ENCODE data around the gene RAPGEF2.

Gene RAPGEF2

DNA sequence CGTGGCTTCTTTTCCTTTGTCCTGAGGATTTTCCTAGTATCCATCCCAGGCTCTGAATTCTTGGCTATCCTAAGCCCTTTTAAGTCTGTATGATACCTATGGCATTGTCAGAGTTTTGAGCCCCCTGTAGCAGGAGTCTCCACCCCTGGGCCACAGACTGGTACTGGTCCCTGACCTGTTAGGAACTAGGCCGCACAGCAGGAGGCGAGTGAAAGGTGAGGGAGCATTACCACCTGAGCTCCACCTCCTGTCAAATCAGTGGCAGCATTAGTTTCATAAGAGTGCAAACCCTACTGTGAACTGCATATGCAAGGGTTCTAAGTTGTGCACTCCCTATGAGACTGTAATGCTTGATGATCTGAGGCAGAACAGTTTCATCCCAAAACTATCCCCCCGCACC lies 216.1 kb downstream of the RAPGEF2 start:
- DNase-seq (ENCODE audit: low spot score): no peak

DNA sequence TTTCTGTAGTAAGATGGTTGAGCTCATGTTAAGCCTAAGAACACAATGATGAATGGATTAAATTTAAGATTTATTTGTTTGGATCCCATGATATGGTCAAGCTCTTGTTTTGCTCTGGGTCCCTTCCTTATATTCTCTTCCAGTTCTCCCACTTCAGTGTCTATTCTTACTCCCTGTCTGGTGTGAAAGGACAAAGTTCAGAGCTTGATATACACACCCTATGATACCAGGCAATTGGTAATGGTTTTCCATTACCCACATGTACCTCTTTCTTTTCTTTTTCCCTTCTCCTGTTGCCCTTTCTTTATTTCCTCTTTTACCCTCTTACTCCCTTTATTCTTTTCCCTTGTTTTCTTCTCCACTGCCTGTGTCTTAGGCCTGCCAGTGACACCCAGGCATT lies 223.6 kb downstream of the RAPGEF2 start:
- no peak for DNase-seq (ENCODE audit: low spot score)

DNA sequence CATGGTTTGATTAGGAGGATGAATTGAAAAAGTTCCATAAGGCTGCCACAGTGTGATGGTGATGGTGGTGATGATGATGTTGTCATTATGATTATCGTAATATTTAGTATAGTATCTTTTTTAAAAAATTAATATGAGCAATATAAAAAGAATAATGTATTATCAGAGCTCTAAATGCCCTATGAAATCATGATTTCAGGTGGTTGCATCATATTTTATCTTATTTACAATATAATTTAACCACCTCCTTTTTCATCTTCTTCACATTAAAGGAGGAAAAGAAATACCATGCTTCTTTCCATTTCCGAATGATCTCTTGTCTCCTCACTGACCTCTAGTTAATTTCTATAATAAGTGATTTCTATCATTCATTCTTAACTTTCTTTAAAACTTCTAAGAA lies 225.9 kb downstream of the RAPGEF2 start:
- no peak for DNase-seq (ENCODE audit: low spot score)

DNA sequence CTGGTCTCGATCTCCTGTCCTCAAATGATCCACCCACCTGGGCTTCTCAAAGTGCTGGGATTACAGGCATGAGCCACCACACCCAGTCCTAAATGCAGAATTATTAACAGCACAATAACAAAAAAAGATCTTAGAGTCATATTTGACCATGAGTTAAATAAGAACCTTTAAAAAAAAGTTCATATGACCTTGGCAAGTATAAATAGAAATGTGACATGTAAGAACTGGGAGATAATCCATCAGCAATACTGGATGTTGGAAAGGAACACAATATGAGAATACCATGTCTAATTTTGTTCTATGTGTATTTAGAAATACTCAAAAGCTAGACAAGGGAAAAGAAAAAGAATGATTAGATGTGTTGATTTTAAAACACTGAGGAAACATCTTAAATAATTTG lies 231.6 kb downstream of the RAPGEF2 start:
- DNase-seq (ENCODE audit: low spot score): no peak

DNA sequence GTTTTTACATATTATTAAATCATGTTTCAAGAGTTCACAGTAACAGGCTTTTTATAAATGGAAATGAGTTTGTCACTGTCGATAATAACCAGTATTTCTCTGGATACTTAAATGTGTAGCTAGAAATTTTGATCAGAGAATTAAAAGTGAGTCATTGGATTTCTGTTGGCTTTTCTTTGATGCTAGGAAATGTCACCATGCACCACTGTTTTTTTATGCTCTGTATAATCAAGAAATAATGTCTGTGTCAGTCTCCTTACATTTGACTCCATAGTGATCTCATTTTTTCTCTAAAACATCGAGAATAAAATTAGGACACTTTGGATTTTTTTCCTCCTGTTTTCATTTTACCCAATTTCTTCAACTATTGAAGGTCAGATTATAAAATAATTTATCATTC lies 234.2 kb downstream of the RAPGEF2 start:
- no peak for DNase-seq (ENCODE audit: low spot score)

DNA sequence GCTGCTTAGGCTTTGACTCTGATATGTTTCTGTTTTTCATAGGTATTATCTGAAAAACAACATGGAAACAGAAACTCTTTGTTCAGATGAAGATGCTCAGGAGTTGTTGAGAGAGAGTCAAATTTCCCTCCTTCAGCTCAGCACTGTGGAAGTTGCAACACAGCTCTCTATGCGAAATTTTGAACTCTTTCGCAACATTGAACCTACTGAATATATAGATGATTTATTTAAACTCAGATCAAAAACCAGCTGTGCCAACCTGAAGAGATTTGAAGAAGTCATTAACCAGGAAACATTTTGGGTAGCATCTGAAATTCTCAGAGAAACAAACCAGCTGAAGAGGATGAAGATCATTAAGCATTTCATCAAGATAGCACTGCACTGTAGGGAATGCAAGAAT lies 238.6 kb downstream of the RAPGEF2 start:
- DNase-seq (ENCODE audit: low spot score): no peak

DNA sequence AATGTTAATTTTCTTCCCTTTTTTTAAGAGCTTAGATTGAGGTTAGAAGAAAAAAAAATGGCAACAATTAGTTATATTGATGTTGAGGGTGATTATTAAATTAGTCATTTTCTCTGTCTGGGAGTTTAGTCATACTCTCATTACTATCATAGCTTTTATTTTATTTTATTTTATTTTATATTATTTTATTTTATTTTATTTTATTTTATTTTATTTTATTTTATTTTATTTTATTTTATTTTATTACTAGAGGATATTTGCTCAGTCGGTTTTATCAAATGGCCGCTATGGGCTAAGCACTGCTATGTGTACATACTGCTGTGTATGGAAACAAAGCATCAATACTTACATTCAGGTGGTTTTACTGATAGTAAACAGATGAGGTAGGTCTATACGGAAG lies 239.5 kb downstream of the RAPGEF2 start:
- no peak for DNase-seq (ENCODE audit: low spot score)

DNA sequence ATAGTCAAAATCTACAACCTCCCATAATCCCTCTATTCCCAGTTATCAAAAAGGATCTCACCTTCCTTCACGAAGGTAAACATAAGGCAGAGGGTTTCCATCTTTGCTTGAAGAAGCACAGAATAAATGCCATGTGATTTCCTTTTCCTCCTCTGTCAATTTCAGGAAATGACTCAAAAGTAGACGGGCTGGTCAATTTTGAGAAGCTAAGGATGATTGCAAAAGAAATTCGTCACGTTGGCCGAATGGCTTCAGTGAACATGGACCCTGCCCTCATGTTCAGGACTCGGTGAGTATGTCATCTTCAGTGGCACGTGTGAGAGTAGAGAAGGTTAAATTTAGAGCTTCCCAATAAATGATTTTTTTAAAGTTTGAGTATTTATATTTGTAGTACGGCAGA lies 240.2 kb downstream of the RAPGEF2 start:
- DNase-seq (ENCODE audit: low spot score): no peak

DNA sequence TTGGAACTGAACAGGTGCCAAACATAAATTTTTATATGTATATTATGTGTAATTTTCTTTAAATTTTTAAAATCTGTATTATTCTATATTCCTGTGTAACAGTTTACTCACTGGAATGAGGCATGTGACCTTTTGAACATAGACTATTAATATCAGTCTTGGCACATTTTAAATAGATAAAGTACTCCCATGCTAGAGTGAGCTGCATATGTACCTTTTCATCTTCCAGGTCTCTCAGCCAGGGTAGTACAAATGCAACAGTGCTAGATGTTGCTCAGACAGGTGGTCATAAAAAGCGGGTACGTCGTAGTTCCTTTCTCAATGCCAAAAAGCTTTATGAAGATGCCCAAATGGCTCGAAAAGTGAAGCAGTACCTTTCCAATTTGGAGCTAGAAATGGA lies 242.0 kb downstream of the RAPGEF2 start:
- no peak for DNase-seq (ENCODE audit: low spot score)

DNA sequence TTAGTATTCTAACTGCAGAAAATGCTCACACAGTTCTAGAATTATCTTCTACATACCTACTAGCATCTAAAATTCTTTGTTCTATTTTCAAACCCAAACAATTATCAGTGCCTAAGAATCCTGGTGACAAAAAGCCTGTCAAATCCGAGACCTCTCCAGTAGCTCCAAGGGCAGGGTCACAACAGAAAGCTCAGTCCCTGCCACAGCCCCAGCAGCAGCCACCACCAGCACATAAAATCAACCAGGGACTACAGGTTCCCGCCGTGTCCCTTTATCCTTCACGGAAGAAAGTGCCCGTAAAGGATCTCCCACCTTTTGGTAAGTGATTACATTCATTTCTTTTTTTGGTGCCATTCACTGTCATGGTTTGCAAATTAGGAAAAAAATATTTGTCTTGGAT lies 243.8 kb downstream of the RAPGEF2 start:
- DNase-seq (ENCODE audit: low spot score): no peak

DNA sequence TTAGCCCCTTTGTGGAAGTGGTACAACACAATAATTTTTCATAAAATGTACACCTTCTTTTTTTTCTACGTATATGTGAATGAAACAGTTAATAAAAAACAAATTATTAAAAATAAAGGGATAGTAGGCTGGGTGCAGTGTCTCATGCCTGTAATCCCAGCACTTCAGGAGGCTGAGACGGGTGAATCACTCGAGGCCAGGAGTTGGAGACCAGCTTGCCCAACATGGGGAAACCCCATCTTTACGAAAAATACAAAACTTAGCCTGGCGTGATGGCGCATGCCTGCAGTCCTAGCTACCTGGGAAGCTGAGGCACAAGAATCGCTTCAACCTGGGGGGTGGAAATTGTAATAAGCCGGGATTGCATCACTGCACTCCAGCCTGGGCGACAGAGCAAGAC lies 244.9 kb downstream of the RAPGEF2 start:
- DNase-seq (ENCODE audit: low spot score): no peak

DNA sequence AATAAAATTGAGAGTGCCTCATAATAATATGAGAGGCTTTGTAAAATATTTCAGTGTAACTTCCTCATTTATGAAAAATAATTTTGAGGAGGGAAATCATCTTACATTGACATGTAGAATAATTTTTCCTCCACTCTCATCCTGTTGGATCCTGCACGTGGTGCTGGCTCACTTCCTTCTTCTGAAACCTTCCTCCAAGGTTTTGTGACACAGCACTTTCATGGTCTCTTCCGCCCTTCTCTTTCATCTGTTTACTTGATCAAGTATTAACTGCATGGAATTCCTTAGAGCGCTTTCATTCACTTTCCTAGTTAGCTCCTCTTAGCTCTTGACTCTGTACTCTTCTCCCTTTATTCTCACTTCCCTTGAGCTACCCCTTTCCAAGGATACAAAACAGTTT lies 246.5 kb downstream of the RAPGEF2 start:
- no peak for DNase-seq (ENCODE audit: low spot score)

DNA sequence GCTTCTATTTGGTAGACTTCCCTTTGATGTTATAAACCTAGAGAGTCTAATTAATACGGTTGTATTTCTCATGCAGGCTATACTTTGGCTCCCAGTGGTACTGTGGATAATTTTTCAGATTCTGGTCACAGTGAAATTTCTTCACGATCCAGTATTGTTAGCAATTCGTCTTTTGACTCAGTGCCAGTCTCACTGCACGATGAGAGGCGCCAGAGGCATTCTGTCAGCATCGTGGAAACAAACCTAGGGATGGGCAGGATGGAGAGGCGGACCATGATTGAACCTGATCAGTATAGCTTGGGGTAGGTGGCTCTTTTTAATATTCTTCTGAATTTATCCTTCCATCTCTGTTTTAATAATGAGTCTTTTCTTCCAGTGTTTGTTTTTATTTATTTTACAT lies 249.7 kb downstream of the RAPGEF2 start:
- DNase-seq (ENCODE audit: low spot score): no peak

DNA sequence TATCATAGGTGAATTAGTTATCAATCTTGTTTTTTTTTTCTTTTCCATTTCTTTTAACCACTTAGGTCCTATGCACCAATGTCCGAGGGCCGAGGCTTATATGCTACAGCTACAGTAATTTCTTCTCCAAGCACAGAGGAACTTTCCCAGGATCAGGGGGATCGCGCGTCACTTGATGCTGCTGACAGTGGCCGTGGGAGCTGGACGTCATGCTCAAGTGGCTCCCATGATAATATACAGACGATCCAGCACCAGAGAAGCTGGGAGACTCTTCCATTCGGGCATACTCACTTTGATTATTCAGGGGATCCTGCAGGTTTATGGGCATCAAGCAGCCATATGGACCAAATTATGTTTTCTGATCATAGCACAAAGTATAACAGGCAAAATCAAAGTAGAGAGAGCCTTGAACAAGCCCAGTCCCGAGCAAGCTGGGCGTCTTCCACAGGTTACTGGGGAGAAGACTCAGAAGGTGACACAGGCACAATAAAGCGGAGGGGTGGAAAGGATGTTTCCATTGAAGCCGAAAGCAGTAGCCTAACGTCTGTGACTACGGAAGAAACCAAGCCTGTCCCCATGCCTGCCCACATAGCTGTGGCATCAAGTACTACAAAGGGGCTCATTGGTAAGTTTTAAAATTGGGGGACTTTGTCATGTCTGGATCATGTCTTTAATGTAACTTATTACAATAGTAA lies 250.7 kb downstream of the RAPGEF2 start:
- no peak for DNase-seq (ENCODE audit: low spot score)

DNA sequence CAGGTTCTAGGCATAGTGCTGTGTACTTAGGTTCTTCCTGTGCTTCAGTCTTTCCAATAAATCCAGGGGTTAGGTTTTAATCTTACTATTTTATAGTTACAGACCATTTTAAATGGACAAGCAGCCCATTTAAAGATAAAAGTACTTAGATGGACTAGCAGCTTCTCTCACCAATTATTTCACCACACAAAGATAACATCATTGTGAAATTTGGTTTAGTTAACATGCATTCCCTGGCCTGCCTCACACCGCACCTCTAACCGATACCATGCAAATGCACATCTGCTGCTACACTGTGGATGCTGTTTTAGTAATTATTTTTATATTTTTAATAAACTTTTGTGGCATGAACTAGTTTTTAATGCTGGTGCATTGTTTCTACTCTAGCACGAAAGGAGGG lies 252.6 kb downstream of the RAPGEF2 start:
- DNase-seq (ENCODE audit: low spot score): no peak

DNA sequence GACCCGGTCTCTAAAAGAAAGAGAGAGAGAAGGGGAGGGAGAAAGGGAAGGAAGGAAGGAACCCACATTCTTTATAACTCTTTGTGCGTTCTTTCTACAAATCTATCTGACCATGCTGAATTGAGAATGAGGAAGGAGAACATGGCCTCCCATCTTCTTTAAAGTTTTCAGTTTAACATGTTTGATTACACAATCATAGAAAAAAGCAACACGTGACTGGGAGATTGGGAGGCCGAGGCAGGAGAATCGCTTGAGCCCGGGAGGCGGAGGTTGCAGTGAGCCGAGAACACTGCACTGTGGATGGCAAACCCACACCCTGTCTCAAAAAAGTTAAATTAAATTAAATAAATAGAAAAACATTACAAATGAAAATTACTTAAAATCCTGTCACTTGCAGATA lies 254.5 kb downstream of the RAPGEF2 start:
- DNase-seq (ENCODE audit: low spot score): no peak

DNA sequence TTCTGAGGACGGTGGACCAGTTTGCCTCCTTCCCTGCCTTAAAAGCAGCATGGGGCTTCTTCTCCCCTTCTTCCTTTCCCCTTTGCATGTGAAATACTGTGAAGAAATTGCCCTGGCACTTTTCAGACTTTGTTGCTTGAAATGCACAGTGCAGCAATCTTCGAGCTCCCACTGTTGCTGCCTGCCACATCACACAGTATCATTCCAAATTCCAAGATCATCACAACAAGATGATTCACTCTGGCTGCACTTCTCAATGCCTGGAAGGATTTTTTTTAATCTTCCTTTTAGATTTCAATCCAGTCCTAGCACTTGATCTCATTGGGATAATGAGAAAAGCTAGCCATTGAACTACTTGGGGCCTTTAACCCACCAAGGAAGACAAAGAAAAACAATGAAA lies 255.3 kb downstream of the RAPGEF2 start:
- DNase-seq (ENCODE audit: low spot score): no peak

DNA sequence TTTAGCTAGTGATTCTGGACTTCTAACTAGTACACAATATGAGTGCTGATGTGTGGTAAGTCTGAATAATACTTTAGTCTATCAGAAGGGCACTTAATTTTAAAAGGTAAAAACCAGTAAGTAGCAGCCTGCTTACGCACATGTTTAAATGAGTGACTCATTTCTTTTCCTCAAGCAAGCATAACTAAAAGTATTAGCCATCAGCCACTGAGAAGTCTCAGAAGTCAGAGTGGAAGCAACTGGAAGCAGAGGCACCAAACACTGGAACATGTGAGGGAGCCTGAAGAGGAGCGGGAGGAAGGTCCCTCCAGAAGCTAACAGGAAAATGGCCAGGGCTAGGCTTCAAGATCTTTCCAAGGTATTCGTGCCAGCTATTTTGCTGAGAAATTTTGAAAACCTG lies 257.7 kb downstream of the RAPGEF2 start:
- no peak for DNase-seq (ENCODE audit: low spot score)

DNA sequence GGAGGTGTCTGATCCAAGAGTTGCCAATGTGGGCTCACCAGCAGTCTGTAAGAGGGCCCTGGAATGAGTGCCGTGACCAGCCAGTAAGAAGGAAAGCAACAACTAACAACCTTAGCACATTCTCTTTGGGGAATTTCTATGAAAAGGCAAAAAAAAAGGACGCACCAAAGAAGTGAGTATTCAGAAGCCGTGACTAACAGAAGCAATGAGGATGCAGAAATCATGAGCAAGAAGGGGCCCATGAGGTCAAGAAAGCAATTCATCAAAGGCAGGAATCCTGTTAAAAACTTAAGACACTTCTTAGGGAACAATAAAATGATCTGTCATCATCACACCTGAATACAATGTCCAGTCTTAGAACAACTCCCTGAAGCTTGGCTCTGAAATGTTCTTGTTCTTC lies 260.5 kb downstream of the RAPGEF2 start:
- no peak for DNase-seq (ENCODE audit: low spot score)

DNA sequence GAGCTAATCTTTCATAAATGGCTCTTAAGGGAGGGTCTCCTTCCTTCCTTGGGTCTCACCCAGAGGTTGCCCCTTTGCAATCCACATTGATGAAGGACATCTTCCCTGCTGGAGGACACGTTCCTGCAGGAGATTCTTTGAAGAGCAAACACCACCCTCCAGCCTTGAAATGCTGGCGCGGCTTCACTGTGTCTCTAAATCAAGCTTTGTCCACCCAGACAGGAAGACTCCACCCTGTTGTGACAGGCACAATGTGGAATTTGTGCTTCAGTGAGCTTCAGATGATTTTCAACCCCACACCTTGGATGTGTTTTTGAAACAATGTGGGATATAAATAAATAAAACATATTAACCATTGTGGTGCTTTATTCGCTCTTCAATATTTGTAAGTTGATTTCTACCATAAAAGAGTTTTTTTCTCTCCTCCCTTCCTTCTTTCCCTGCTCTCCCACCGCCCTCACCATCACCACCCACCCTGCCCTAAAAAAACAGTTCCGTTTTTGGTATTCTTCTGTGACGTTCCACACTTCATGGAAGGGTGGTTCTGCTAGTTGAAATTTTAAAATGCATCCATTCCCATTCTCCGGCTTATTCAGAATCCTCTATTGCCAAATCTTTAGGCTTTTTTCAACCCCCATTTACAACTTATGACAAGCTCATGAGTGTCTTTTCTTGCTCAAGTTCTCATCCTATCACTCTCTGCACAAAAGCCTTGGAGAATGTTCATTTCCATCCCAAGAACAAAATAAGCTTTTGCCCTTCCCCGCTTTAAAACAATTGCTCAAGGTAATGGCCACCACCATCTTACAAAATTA lies 264.3 kb downstream of the RAPGEF2 start:
- DNase-seq (ENCODE audit: low spot score): no peak

DNA sequence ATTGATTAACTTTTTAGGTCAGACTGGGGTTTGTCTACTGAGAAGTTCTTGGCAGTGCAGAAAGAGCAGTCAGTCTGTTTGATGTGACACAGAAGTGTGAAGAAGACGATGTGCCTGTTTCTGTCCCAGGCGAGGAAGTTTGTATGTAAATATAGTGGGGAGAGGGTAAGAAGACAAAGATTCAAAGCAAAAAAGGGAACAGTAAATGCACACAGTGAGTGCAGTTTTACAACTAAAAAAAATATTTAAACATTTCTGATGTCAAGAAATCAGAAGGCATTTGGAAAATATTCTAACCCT lies 264.9 kb downstream of the RAPGEF2 start:
- no peak for DNase-seq (ENCODE audit: low spot score)

DNA sequence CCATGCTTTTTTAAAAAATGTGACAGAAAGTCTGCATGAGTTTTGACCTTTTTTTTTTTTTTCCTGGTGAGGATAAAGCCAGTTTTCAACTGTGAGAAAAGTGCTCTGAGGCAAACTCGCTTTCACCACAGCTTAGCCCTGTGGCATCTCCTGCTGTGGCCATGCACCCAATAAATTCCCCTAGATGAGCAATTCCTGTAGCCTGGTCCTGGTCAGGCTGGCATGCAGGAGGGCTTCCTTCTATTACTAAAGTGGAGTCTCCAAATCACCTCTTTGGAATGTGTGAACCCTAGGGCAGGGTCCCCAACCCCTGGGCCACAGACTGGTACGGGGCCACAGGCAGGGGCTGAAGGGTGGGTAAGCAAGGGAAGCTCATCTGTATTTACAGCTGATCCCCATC lies 265.4 kb downstream of the RAPGEF2 start:
- no peak for DNase-seq (ENCODE audit: low spot score)

DNA sequence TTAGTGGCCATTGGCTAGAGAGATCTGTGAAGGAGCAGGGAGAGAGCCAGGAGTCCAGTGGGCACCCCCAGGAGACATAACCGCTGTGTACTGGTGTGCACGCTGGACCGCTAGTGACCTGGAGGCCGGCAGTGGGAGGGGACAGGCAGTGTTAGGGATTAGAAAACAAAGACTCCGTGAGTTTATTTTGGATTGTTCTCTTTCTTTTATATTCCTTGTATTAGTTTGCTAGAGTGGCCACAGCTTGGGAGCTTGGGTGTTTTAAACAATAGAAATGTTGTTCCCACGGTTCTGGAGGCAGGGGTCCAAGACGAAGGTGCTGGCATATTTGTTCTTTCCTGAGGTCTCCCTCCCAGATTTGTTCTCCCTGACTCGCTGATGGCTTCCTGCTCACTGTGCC lies 266.4 kb downstream of the RAPGEF2 start:
- no peak for DNase-seq (ENCODE audit: low spot score)

DNA sequence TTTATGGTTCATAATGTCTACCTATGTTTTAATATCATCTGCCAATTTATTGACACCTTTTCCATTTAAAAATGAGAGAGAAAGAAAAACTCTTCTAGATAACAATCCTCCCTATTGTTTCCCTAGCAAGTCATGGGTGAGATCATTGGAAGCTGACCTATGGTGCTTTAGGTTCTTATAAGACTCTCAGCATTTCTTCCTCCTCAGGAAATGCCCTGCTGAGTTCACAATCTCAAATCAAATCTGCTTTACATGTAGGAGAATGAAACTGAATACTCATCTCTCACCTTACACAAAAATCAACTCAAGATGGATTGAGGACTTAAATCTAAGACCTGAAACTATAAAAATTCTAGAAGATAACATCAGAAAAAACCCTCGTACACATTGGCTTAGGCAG lies 267.4 kb downstream of the RAPGEF2 start:
- no peak for DNase-seq (ENCODE audit: low spot score)

Data from germinal center (tissue), 1 donor.